ENCODE measurements around the gene TRIM63.

TRIM63 gene

GRCh38 chr1:26082020-26082350 is 14.6 kb upstream of the TRIM63 start:
- no peak for TF ChIP-seq CTCF (IDR thresholded peaks at IDR 0.05; ENCODE audit: low read depth, low read length)
- H3K4me3 ChIP-seq (ENCODE audit: low read depth, low read length) = no peak overlapping the region

DNA sequence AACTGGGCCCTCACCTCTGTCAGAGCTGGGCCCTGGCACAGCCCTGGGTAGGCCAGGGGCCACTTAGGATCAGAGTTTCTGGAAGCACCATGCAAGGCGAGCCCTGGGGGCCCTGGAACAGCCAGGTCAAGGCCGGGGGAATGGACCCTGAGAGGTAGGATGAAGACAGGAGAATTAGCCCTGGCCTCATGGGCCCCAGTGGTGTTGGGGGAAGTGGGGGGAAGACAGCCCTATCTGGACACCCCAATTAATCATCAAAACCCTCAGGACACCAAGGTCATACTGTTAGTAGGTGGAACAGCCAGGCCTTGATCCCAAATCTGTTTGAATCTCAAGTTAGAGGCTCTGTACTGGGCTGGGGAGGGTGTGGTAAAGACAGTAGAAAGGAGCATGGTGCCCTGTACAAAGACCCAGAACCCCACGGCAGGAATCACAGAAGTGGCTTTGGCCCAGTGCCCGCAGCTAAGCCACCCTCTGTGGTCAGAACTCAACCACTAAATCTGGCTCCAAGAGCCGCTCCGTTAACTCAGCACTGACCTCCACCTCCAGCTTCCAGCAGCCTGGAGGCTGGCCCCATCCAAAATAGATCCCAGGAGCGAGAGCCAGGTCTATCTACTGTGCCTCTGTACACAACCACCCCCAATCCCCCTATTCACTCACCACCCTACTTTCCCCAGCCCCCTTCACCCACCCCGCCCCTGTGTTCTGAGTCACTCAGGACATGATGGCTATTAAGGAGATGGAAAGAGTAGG is 14.0 kb upstream of the TRIM63 start:
- H3K4me3 ChIP-seq (ENCODE audit: low read depth, low read length) = no peak overlapping the region
- TF ChIP-seq CTCF (IDR thresholded peaks at IDR 0.05; ENCODE audit: low read depth, low read length) = no peak

GRCh38 chr1:26079960-26080814 is 12.8 kb upstream of the TRIM63 start:
- TF ChIP-seq CTCF (IDR thresholded peaks at IDR 0.05; ENCODE audit: low read depth, low read length) = no peak
- no peak overlapping the region for H3K4me3 ChIP-seq (ENCODE audit: low read depth, low read length)

DNA sequence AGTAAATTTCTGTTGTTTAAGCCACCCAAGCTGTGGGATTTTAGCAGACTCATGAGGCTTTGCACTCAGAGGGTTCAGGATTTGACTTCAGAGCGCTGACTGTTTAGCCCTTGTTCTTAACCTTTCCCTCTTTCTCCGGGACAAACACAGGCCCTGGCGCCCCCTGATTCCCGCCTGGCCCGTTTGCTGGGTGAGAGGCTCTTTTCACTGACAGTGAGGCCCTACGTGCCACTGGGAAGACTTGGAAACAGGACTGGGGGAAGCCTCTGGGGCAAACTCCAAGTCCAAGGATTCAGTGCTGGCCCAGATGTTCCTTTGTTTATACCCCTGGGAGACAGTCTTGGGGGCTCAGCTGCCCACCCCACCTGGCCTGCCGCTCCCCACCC is 11.7 kb upstream of the TRIM63 start:
- H3K4me3 ChIP-seq (ENCODE audit: low read depth, low read length) = no peak overlapping the region

GRCh38 chr1:26078286-26079177 is 11.1 kb upstream of the TRIM63 start:
- no peak overlapping the region for H3K4me3 ChIP-seq (ENCODE audit: low read depth, low read length)
- no peak for TF ChIP-seq CTCF (IDR thresholded peaks at IDR 0.05; ENCODE audit: low read depth, low read length)

More for the DNA sequence above, 11.7 kb upstream of the TRIM63 start:
- TF ChIP-seq CTCF (IDR thresholded peaks at IDR 0.05; ENCODE audit: low read depth, low read length) = no peak

DNA sequence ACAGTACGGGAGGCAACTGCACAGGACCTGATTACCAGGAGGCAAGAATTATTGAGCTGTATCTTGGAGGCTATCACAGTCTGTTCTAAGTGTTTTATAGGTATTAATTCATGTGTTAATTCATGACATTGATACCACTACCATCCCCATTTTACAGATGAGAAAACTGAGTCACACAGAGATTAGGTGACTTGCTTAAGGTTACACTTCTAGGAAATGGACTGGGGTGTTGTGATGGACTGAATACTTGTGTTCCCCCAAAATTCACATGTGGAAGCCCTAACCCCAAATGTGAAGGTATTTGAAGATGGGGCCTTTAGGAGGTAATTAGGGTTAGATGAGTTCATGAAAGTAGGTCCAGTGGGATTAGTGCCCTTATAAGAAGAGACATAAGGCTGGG is 10.1 kb upstream of the TRIM63 start:
- TF ChIP-seq CTCF (IDR thresholded peaks at IDR 0.05; ENCODE audit: low read depth, low read length) = no peak
- no peak overlapping the region for H3K4me3 ChIP-seq (ENCODE audit: low read depth, low read length)

Data from WI38 (cell line).